ENCODE results near the gene TRIM29.

The TRIM29 gene

DNA sequence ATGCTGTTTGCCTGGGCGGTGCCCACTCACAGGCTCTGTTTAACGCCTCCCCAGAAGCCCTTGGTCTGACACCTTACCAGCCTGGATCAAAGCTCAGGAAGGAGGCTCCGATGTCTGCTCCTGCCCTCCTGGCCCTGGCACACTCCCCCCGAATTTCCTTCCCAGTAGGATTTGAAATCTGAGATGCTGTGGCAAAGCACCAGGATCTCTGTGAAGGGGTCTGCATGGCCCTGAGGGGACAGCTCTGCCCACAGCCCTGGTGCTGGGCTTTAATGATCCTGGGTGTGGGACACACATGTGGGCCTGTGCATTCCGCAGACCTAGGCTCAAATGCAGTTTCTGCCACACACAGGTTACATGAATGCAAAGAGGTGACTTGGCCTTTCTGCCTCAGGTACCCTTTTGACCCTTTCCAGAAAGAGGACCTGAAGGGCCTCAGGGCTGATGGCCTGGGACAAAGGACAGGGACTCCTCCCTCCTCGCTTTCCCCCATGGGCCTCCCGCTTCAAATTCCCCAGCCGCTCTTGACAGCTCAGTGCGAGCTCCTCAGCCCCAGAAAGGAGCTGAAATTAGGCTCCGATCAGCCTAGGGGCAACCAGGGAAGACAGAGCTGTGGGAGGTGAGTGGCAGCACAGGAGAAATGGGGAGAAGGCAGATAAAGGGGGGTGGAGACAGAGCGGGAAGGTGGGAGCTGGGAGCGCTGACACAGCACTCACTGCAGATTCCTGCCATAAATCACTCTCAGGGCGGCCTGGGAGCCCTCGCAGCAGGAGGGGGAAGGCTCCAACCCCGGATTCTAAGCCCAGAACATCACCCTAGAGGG is 41.3 kb downstream of the TRIM29 start:
- no peak for DNase-seq (ENCODE audit: low read depth)

DNA sequence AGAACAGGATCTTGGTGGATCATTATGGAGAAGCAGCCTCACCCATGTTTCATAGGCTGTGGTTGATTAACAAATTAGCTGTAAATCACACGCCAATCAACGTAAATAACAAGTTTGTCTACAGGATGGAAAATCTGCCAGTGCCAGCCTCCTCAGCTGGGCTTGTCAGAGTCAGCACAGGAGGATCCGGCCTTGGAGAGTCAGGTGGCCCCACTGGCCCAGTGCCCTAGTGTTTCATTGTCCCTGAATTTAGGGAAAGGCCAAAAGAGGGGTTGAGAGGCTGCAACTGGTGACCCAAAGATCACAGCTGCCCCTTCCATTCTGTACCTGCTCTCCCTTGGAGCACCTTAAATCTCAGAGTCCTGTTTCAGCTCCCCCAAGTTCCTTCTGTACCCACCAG is 42.4 kb downstream of the TRIM29 start:
- no peak for DNase-seq (ENCODE audit: low read depth)

DNA sequence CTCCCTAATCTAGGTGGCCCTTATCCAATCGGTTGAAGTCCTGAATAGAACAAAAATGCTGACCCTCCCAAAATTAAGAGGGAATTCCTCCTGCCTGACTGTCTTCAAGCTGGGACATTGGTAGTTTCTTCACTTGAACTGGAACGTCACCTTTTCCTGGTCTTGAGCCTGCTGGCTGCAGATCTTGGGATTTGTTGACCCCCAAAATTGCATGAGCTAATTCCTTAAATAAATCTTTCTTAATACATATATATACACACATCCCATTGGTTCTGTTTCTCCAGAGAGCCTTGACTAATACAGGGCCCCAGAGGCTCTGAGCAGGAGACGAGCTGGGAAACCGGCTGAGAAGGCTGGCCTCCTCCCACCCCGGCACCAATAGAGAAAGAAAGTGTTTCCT is 46.2 kb downstream of the TRIM29 start:
- no peak for DNase-seq (ENCODE audit: low read depth)

DNA sequence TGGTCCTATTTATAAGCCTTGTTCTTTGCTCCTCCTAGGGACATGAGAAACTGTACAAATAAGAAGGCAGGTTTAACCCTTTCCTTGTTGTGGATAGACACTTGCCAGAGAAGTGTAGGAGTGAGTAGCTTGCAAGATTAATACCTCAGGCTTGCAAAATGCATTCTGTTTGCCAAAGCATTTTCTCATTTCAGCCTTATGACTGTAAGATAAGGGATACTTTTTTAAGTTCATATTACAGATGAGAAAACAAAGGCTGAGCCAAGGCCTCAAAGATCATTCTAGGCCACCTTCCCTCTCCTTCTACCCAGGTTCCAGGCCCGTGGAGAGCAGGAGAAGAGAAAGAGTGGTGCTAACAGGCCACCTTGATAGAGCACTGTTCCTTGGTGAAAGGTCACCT is 46.8 kb downstream of the TRIM29 start:
- no peak for DNase-seq (ENCODE audit: low read depth)

DNA sequence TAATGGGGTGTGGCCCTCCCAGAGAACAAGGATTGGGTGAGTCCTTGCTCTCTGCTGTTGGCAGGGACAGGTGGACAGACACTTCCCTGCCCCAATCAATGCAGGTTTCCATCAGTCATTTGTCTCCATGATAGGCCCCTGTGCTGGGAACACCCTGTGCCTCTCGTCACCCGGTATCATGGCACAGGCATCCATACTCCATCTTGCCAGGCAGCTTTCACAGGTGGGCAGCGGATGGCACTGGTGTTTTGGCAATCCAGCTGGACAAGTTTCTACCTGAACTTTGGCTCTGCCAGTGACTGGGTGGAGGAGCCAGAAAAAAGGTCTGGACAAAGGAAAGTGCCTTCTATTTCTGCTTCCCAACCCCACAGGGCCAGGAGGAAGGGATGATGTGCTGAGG is 47.5 kb downstream of the TRIM29 start:
- DNase-seq (ENCODE audit: low read depth) = no peak

DNA sequence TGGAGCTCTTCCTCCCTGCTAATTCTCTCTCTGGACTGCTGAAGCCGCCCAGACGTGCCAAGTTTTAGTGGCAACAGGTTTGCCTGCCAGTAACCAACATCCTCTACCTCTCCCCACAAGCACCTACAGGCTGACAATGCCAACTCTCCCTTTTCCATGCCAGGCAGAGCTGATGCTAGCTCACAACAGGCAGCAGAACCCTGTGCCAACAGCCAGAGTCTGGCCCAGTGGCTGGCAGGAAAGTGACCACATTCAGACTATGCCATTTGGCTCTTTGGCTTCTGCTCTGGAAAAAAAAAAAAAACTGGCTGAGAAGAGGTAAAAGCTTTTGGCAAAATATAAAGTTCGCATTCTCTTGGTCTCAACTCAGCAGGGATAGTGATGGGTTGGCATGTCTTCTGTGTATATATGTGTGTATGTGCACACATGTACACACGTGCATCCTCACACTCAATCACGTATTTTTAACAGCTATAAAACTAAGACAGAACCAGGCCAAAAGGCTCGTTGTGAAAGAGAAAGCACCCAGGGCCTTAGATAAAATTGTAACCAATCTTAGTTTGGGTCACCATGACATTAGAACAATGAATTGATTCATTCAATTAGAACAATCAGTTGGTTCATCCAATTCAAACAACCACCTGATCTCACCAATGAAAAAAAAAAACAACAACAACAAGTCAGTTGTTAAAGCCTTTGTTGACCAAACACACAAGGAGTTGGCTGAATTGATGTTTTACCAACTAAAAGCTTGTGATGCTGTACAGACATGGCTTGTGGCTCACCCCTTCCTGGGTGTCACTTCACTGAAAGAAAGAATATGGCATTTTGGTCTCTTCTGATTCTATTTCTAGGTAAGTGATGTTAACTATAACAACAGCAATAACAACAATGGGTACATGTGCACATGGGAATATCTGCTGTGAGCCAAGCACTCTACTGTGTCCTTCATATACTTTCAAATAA is 48.6 kb downstream of the TRIM29 start:
- DNase-seq (ENCODE audit: low read depth) = no peak

DNA sequence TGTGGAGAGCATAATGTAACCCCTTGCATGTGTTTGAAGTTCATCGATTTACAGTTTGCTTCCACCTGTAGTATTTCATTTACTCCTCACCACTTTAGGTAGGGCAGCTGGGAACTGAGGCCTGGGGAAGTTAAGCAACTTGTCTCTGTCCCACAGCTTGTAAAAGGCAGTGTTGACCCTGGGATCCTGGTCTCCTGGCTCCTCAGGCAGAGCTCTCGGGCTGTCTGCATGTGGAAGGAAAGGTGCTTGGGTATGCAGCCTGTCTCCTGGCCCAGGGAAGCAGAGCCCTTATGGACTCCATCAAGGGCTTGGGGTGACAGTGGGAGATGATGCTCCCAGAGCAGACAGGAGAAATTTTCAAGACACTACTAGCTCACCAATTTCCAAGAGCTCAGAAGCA is 49.9 kb downstream of the TRIM29 start:
- no peak for DNase-seq (ENCODE audit: low read depth)

DNA sequence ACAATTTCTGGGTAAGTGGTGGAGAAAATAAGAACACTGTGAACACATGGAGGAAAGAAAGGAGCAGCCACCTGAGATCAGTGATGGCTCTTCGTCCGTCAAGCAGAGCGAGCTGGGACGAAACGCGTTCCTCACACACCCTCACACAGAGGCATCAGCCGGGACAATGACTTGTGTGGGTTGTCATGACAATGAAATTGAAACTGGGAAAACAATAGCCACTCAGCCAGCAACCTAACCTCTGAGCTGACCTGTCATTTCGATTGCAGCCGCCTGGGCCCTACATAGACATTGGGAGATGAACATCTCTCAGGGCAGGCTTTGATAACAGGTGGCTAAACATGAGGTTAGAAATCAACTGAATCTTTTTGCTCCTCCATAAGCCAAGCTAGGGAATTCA is 51.3 kb downstream of the TRIM29 start:
- no peak for DNase-seq (ENCODE audit: low read depth)

DNA sequence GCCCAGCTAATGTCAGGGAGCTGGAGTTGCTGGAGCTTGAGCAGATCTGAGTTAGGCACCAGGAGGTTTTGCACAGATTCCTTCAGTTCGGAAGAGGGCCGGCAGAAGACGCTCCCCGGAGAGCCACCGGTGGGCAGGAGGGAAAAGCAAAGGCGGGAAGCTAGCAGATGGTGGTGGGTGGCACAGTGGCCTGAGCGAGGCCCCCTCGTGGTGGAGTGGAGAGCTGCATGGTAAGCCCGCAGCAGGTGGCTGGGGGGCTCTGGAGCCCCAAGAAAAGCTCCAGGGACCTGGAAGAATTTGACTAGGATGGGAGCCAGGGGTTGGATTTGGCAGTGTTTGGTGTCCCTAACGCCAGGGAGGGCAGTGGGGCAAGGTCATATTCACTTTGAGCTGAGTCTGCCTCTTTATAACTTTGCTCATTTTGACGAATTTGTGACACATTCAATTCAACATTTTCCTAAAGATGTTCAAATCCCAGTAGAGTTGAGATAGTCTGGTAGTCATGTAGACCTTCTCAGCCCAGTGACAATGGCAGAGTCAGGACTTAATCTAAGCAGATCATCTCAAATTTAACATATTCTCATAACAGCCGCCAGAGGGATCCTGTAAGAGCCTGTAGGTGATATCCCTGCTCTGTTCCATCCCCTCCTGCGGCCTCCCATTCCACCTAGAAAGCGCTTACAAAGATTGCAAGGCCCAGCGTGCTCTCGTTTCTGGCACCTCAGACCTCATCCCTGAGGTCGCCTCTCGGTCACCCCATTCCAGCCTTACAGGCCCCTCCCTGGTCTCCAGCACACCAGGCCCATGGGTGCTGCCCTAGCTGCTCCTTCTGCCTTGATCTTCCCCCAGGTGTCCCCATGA is 57.9 kb downstream of the TRIM29 start:
- no peak for DNase-seq (ENCODE audit: low read depth)

DNA sequence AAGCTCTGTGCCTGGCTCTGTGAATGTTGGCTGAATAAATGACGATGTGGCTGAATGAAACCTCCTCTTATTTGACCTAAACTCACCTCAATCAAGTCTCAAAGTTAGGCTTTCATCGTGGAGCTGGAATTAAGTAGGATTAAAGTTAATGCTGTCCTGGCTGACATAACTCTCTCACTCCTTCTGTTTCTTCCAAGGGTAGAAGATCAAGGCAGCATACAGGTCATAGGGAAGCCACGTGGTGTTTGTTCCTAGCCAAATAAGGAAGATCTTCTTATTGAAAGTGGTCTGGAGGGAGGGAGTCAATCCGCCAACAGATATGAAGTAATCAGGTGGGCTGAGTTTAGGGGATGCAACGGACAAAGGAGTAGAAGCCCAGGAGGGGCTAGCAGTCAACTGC is 59.5 kb downstream of the TRIM29 start:
- DNase-seq (ENCODE audit: low read depth) = no peak

DNA sequence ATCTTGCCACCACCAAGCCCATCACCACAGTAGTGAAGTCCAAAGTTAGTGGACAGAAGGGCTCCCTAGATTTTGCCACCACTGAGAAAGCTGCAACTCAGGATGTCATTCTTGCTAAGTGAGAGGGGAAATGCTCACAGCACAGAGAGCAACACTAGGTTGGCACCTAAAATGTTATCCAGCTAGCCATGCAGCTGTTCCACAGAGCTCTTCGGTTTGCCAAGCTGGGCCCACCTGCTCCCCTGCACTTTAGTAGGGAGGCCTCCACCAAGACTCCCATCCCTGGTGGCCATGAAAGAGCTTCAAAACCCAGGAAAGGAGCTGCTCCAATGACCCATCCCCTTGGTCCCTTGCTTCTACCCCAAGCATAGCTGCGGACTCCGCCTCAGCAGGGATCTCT is 63.8 kb downstream of the TRIM29 start:
- no peak for DNase-seq (ENCODE audit: low read depth)

DNA sequence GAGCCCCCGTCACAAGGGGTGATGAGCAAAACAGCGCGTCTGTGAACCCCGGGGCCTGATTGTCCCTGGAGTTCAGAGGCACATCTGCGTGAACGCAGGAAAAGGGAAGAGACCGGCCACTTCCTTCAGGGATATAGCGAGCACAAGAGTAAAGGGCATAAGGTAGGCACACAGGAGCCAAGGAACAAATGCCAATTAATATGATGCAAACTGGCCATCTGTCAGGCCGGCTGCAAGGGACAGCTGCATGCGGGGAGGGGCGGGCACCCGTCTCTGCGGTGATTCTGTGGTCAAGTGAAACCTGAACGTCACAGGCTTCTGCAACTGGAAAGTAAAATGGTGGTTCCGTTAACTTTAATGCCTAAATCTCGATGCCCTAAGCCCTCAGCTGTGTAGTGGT is 64.7 kb downstream of the TRIM29 start:
- no peak for DNase-seq (ENCODE audit: low read depth)

DNA sequence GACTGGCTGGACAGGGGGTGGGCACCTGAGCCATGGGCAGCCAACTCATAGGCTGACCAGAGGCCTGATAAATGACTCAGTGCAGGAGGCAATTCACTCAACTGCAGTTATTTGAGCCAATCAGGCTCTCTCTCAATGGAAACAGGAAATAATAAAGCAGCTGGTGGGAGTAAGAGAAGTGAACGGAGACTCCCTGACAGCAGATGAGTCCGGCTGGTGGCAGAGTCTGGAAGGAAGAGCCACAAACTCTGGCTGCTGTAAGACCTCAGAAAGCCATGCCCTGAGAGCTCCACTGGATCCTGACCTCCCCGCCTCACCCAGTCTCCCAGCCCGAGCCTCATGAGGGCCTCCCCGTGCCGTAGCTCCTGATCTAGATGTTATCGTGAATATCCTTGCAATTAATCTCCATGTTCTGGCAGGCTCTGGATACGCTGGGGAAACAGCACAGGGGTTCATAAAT is 69.8 kb downstream of the TRIM29 start:
- DNase-seq (ENCODE audit: low read depth) = no peak

DNA sequence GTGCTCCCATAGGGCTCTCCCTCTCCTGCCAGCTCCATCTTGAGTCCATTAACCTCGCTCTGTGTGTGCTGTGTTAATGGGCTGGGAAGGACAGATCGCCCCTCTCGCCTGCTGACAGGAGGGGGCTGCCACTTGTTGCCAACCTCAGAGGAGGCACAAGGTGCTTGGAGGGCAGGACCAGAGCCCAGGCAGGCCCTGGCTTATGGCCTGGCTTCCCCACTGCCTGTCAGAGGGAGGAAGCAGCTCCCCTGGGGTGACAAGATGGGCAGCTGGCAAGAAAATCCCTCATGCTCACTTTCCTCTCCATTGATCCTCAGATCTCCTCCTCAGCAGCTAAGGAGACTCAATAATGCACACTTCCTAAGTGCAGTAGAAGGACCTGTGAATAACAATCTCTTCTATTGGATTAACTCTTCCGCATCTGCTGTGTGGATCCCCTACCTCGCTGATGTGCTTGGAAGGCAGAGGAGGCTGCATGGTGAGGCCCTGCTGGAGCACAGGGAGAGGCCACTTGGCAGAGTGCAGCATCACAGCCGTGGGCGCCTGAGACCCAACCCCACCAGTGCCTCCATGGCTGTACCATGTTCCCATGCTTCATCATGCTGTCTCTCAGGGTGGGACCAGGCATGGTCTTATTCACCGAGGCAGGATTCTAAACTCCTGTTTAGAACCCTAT is 70.3 kb downstream of the TRIM29 start:
- DNase-seq (ENCODE audit: low read depth) = no peak

DNA sequence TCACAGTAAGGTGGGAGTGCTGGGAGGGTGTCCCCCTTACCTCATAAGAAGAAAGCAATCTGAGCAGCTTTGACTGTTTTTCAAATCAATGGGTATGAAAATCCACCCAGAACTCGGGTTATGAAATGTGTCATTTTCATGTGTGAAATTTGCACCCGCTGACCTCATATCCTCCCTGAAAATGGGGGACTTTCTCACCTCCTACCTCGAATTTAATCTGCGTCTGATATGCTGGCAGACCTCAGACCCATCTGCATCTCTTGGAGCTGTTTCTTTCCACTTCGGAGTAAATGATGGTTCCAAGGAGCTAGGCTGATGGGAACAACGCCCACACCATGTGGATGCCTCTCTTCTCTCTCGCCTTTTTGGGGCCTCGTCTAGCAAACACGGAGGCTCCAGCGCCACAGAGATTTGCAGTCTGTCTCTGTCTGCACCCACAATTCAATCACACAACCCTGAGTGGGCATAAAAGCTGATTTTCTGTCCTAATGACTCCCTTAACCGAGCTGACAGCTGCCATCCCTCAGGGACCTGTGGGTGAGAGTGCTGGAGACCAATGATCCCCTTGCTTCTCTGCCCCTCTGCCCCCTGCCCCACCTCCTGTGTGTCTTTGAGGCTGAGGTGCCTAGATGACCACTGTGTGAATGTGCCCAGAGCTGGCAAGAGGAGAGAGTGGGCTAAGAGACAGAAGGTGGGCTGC is 71.0 kb downstream of the TRIM29 start:
- DNase-seq (ENCODE audit: low read depth) = no peak

DNA sequence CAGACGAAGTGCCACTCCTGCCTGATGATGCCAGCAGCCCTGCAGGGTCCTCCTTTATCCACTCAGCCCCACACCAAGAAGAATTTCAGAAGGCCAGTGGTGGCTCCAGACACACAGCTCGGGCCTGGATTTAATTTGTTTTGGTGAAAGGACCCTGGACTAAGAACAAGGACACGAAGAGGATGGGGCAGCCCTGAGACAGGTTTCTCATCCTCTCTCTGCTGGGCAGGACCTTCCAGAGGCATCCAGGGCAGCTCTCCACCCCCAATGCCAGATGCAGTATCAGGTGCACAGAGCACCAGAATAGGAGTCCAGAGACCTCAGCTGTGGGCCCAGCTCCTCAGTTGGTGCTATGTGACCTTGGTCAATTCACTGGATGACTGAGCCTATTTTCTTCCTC is 72.0 kb downstream of the TRIM29 start:
- no peak for DNase-seq (ENCODE audit: low read depth)

DNA sequence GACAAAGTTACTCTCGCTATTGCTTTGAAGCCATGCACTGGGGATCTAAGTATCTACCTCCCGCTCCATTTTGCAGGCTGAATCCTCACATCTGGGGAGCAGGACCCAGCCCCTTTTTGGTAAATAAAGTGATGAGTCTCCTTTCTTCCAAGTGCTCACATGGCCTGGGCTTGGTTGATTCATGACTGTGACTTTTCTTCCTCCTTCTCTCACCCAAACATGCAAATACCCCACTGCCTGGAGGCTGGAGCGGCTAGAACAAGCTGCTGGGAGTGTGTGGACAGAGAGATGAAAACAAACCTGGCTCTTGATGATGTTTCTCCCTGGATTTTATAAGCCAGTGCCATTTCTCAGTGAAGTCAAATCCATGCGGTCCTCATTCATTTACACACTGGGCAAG is 72.7 kb downstream of the TRIM29 start:
- DNase-seq (ENCODE audit: low read depth) = no peak

DNA sequence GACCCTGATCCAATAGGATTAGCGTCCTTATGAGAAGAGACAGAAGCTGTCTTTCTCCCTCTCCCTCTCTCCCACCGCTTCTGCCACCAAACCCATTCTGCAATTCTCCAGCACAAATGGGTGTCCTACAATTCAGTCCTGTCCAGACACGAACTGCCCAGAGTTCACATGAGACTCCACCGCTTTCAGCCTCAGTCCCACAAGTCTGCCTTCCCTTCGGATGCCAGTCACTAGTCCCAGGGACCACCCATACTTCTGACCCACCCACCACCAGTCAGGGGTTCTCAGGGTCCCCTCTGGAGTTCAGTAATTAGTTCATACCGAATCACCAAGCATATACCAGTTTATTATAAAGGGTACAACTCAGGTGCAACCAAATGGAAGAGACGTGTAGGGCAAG is 73.6 kb downstream of the TRIM29 start:
- DNase-seq (ENCODE audit: low read depth) = no peak

DNA sequence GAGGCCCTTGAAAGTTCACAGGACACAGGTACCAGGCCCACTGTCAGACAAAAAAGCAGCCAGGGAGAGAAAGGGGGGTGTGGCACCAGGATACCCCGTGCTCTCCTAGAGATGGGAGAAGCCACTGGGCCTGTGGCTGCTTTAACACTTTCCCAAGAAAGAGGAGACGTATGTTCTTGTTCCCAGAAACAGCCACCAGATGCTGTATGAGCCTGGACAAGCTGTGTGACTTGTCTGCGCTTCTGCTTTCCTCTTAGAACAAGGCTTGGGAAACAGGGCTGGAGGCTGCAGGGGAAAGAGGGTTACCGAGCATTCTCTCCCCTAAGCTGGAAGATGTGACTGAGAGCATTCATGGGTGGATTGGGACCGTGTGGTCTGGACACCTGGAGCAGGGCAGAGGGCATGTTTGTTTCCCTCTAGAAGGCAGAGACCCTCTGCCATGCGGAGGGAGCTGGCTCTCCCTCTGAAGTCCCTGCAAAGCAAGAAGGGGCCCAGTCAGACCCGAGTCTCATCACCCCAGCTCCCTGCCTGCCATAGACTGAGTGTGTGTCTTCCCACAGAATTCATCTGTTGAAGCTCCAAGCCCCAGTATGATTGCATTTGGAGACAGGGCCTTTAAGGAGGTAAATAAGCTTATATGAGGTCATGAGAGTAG is 74.1 kb downstream of the TRIM29 start:
- no peak for DNase-seq (ENCODE audit: low read depth)

DNA sequence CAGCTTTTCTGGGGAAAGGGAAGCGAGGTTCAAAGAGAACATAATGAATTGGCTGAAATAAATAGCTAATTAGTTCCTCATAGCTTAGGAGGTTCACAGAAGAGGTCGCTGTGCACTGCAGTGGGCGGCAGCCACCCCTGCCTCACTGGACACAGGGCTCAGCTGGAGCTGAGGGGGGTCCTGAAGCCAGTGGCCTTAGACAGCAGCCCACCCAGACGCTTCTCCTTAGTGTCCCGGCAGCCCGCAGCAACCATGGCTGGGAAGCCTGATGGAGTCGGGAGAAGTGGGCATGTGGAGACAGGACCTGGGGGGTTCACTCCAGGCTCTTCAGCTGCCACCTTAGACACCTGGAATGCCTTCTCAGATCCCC is 75.4 kb downstream of the TRIM29 start:
- DNase-seq (ENCODE audit: low read depth) = no peak

Measured in CMK (cell line).